ENCODE results near the gene TNFAIP8L3.
"Not testable (repeated sequence)": the region's sequence is repeated elsewhere in the genome, so short reads cannot be mapped to it uniquely, and the experiment has no call there.

The TNFAIP8L3 gene

DNA sequence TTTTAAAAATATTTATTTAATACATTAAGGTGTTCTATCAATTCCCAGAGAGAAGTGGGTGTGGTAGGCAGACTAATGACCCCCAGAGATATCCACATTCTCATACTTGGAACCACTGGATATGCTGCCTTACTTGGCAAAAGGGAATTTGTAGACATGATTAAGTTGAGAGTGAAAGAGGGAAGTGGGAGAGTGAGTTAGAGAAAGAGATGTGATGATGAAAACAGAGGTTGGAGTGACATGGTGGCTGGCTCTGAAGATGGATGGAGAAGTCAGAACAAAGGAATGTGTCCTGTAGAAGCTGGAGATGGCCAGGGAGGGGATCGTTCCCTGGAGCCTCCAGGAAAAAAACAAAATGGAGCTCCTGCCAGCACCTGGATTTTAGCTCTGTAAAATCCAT is 32.0 kb downstream of the TNFAIP8L3 start:
- DNase-seq, result no peak

DNA sequence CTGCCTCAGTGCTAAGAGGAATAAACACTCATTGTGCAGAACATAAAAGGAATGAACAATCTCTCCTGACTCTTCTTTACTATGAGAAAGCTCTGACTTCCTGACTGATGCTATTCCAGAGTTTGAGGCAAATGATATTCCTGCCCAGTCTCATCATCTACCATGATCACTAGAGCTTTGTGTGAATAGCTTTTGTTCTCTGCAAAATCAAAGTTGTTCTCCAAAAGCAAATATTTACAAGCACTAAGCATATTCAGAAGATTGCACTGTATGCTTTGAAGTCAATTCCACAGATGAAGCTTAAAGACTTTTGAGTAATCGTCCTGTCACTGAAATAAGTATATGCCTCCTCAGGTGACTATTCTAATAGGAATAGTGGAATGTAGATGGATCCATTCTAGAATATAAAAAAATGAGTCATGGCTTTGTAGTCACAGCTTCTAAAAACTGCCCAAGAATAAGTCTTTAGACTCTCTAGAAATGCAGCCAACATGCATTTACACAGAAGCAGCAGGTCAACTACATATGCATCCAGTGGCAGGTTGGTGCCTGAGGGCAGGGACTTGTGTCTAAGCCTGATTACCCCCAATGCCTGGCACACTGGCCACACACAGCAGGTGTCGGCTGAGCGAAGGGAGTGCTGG is 34.6 kb downstream of the TNFAIP8L3 start:
- no peak for DNase-seq

DNA sequence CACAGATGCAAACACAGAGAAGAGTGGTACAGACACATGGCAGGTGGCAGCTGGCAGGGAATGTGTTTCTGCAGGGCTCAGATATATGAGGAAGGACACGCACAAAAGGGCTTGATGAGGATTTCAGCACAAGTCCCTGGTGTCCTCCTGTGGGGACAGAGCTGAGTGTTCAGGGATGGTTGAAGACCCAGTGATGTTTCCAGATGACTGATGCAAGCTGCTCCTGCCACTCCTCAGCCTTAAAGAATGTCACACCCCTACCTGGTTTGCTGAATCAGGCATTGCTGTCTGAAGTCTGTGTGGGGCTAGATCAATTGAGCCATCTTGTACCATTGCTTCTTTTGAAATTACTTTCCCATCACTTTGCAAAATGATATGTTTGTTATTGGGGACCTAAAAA is 40.2 kb downstream of the TNFAIP8L3 start:
- DNase-seq, result no peak

DNA sequence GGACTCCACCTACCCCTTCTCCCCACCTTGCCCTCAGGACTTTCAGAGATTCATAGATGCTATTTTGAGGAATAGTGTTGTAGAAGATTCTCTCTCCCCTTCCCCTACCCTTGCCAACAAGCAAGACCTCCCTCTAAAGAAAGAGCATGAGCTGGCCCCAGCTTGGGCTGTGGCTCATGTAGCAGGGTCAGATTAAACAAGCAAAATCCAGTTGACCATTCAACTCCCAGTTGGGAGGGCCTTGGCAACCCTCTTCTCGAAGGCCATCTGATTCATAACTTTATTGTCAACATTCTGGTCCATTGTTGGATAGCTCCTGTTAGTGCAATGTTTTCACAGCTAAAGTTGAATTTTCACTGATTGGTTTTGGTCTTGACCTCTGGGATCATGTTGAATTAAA is 41.1 kb downstream of the TNFAIP8L3 start:
- no peak for DNase-seq

DNA sequence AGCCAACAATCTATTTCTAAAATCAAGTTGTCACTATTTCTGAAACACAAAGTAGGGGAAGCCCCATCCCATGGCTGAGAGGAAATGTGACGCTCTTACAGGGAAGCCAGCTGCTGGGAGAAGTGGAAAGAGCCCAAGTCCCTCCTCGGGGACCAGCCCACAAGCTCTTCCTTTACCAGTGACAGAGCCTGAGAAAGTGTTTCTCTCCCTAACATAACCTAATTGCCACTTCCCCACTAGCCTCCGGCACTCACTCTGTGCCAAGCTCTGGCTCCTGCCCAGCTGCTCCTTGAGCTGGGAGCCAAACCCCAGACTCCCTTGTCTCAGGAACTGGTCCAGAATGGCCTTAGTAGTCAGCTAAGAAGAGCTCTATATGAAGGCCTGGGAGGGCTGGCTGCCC is 42.9 kb downstream of the TNFAIP8L3 start:
- peak in 35 of 56 donors; percentile 6 to 71 (median 29) for DNase-seq

DNA sequence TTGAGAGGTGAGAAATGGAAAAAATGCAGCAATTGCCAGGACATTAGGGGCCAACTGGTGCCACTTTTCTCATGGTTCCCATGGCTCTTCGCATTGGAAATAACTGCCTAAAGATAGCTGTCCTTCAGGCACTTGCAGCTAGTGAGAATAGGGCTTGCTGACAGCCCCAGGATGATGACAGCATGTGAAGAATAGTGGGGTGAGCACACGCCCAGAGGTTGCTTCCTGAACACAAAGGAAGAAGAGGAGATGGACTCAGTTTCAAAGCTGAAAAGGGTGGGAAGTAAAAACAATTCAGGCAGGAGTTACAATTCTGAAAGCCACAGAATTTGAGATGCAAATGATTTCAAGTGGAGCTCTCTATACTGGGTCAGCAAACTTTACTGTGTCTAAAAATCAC is 45.6 kb downstream of the TNFAIP8L3 start:
- DNase-seq, result no peak

DNA sequence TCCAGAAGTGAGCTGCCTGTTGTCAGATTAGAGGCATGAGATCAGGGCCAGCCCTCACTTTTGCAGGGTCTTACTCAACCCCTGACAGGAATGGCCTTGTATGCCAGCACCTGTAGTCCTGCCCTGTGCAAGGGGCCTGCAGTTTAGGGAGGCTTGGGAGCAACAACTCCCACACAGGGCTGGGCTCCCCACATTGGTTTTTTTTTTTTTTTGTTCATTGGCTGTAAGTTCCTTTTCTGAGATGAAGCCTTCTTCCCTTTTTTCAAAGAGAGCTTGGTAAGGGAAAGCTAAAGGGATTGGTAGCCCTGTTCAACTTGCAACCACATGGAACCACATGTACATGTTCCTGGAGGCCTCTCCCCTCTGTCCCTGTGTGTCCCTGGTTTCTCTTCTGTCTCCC is 46.4 kb downstream of the TNFAIP8L3 start:
- DNase-seq, result no peak

DNA sequence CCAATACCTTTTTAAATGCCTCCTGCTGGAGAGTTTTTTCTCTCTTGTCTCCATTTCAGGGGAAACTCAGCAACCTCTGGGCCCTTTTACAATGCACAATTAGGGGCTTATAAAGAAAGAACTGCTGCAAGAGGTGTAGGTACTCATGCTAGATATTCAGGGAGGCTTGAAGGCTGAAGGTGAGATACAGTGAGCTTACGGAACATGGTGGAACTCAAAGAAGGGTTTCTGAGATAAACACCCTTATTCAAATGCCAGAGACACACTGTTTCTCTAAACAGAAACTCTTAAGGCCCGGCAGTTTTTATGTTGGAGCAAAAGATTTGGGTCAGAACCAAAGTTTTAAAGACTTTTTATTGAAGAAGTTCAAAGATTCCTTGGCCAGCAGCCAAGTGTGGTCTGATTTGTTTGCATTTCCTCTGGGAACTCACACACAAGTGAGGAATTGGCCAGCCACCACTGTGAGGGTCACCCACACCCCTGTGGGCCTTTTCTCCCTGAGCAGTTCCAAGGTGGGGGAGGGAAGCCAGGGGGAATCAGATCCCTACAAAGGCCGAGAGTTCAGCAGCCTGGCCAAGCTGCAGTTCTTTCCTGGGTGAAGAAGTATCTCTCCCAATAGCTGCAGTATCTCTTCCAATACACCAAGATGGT is 47.8 kb downstream of the TNFAIP8L3 start:
- DNase-seq, result peak in 18 of 56 donors; percentile 7 to 67 (median 22)

DNA sequence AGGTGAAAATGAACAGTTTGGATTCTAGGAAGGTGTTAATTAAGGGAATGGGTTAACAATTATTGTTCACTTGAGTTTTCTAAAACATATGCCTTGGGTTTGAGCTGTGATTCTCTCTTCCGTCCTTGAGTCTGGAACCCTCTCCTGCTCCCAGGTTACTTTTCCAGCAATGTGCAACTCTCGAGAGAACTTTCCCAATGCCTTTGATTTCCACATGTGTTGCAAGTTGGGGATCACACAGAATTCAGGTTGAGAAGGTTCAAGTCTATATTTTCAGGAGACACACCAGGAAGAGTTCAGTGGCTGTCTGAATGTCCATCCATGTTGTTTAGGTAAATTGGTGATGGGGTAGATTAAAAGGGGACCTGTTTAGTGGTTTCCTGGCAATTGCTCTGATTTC is 48.7 kb downstream of the TNFAIP8L3 start:
- no peak for DNase-seq

DNA sequence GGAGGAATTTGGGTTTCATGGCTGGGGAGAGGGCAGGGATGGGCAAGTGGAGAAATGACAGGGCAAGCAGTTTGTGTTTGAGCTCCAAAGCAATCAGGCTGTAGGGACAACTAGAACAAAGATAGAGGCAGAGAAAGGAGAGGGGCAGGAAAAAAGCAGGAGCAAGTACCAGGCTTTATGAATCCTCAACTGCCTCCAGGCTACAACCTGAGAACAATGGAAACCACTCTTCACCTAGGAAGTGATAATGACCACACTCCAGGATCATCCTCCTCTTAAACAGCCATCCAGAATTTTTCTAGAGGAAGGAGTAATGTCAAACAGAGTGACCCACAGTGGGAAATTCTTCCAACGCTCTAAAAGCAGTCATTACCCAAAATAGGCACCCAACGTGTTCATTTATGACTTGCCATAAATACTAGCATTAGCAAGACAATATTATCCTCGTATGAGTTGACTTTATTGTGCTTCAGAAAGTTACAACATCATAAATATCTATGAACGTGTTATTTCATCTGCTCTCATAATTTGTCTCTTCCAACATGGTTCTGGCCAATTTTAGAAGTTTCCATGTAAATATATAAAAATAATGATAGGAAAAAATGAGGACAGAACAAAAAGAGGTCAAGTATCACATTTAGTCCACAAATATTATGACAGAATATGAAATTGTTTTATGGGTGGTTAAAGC is 50.5 kb downstream of the TNFAIP8L3 start:
- no peak for DNase-seq

DNA sequence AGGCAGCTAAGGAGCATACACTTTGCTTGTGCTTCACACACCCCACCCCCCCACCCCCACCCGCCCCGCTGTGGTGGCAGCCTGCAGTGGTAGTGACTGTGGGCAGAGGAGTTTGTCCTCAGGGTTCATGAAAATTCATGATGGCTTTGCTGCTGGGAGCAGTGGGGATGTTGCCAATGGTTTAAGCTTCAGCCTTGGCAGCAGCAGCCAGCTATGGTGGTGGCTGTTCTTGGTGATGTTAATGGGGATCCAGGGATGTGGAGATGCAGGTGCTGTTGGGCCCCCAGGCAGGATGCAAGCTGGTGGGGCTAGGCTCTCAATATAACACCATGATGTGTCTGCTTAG is 55.8 kb downstream of the TNFAIP8L3 start:
- DNase-seq, result peak in 1 of 56 donors; percentile 13

DNA sequence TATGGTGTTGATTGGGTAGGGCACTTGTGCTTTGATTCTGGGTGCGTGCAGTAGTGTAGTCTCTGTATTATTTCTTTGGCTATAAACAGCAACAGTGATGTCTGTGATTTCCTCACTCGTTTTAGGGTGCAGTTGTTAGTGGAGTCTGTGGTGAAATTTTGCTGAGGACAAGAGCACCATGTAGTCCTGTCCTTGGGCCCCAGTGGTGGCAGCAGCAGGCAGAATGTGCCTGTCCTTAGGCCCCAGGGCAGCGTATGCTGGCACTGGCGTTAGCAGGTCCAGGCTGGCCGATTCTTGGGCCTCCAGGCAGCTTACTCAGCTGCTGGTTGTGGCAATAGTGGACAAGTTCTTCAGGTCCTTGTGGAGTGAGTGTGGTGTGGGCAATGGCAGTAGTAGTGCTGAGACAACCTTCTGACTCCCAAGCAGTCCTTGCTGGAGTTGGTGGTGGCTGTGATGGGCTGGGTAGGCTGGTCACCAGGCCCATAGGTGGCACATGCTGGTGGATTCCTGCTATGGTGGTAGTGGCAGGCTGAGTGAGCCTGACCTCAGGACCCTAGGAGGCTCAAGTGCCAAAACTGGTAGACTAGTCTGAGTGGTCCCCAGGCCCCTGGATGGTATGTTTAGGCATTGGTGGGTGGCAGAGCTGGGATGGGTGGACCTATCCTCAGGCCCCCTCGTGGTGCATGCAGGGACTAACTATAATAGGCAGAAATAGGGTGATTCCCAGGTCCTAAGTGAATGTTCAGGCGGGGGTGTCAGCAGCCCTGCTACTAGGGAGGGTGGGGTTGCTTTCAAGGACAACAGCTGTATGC is 56.3 kb downstream of the TNFAIP8L3 start:
- no peak for DNase-seq

DNA sequence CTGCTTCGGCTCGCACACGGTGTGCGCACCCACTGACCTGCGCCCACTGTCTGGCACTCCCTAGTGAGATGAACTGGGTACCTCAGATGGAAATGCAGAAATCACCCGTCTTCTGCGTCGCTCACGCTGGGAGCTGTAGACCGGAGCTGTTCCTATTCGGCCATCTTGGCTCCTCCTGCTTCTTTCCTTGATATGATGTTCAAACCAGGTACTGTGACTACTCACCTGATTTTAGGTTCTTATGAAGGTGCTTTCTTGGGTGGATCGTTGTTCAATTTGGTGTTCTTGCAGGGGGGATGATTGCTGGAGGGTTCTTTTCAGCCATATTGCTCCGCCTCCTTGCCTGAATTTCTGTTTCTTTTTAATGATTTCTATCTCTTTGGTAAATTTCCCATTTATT is 57.2 kb downstream of the TNFAIP8L3 start:
- not testable (repeated sequence) for DNase-seq

DNA sequence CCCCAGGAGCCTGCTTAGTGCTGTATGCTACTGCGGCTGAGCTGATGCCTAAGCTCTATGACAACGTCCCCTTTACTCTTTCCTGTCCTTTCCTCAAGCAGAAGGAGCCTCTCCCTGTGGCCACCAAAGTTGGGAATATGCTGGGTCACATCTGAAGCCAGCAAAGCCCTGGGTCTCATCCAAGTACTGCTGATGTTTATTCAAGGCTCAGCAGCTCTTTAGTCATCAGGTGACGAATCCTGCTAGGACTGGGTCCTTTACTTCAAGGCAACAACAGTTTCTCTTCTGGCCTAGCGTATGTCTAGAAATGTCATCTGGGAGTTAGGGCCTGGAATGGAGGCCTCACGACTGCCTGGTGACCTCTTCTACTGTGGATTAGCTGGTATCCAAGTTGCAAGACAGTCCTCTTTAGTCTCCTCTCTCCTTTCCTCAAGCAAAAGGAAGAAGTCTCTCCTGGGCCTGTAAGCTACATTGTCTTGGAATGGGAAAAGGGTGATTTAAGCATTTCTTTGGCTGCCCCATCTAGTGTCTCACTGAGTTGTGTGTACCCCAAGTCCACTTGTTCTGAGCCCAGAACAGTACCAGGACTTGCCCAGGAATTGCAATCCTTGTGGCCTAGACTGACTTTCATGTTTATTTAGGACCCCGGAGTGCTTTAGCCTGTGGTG is 63.9 kb downstream of the TNFAIP8L3 start:
- no peak for DNase-seq

DNA sequence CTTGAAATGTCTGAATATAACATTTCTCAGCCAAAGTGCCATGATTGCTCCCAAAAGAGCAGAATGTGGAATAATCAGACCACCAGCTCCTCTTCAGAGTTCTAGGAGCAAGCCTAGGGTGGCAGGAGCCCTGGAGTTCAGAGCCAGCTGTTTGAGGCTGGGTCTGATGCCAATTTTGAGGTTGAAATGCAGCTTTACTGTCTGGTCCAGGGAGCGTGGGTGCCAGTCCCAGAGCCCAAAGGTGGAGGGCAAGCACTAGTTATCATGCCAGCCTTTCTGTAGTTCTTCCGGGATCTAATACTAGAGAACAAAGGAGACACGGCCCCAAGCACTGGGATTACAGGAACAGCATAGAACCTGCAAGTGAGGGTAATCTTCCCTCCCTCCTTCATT is 69.3 kb downstream of the TNFAIP8L3 start:
- no peak for DNase-seq

DNA sequence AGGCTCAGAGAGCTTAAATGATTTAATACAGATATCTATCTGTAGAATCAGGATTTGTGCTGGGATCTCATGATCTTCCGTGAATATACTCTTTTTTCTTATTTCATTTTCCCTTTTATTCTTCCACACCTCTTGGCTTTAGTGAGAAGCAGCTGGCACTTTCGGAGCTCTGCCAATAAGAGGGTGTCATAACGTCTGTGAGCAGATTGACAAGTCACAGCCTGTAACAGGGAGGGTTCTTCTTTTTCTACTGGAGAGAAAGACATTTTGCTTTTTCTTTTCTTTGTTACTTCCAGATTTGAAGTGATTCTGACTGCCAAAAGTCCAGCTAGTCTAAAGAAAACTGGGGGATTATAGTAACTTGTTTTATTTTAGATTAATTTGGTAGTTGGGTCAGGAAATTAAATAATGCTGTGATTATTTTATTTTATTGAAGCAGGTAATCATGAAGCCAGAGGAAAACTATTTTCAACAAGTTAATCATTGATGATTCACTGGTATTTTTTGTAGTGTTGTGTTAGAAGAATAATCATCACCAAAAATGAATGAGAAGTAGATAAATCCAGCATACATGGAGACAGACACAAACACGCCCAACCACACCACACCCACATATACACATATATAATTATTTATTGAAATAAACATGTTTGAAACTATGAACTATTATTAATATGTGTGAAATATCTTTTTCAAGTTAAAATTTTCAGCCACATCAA is 69.8 kb downstream of the TNFAIP8L3 start:
- peak in 8 of 56 donors; percentile 3 to 41 (median 14) for DNase-seq

DNA sequence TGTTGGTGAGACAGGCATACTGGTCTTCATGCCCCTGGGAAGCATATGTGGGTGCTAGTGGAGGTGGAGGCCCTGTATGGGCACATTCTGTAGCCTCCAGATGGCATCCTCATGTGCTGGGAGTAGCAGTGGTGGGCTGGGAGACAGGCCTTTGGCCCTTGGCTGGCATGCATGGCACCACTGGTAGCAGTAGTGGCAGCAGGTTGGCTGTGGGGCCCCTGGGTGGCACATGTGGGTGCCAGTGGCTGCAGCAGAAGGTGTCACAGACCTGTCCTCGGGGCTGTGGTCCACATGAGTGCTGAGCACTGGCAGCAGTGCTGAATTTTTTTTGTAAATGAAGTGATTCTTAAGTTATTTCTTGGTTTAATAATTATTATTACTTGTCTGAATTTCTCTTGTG is 71.2 kb downstream of the TNFAIP8L3 start:
- DNase-seq, result no peak

DNA sequence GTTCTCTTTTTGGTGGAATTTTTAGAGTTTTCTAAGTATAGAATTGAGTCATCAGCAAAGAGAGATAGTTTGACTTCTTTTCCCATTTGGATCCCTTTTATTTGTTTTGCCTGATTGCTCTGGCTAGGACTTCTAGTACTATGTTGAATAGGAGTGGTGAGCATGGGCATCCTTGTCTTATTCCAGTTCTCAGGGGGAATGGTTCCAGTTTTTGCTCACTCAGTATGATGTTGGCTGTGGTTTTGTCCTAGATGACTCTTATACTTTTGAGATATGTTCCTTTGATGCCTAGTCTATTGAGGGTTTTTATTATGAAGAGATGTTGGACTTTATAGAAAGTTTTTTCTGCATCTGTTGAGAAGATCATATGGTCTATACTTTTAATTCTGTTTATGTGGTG is 72.5 kb downstream of the TNFAIP8L3 start:
- no peak for DNase-seq

DNA sequence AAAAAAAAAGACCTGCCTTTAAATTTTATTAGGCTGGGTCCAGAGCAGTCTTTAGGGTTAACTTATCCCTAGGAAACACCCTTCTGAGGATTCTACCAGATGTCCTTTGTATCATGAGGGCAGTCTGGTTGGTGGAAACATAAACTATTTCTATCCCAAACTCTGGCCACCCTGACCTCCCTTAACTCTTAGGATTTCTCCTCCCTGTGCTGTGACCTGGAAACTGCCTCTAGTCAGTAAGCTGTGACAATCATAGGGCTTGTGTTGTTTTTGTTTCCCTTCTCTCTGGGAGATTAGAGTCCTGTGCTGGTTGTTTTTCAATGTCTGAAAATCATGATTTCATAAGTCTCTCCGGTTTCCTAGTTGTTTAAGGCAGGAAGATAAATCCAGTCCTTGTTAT is 78.1 kb downstream of the TNFAIP8L3 start:
- no peak for DNase-seq

DNA sequence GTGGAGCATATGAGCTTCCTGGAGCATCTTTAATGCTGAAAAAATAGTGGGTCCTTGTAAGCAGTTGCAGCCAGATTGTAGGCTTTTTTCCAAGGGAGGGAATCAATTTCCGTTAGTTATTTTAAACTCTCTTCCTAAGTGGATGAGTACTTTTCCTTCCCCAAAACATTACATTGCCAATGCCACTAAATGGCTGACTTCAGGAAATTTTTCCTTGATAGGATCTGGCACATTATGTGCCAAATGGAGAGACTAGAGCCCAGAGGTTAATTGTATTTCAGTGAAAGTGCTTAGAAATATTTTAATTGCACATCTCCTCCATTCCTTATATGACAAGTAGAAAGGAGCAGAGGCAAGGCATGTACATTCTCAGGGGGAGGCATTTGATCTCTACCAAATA is 83.5 kb downstream of the TNFAIP8L3 start:
- no peak for DNase-seq

DNA sequence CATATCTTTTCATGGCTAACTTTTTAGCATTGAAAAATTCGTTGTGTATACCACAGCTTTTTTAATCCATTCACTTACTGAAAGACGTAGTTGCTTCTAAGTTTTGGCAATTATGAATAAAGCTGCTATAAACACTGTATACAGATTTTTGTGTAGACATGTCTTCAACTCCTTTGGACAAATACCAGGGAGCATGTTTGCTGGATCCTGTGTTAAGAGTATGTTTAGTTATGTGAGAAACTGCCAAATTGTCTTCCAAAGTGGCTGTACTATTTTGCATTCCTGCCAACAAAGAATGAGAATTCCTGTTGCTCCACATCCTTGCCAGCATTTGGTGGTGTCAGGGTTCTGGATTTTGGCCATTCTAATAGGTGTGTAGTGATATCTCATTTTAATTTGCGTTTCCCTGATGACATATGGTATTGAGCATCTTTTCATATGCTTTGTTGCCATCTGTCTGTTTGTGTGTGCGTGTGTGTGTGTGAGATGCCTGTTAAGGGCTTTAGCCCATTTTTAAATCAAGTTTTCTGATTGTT is 87.5 kb downstream of the TNFAIP8L3 start:
- no peak for DNase-seq
